GM19025 (cell line): ENCODE results near the gene HIGD2A.
"Not testable (repeated sequence)": the region's sequence is repeated elsewhere in the genome, so short reads cannot be mapped to it uniquely, and the experiment has no call there.

ENCODE experiments used
- ATAC-seq: cut with Tn5 transposase; IDR thresholded peaks from one replicate; pipeline ENCODE4 v1.9.1; 2021; ENCODE audit warnings: mild to moderate bottlenecking, low read depth, moderate library complexity; ENCODE audit not compliant: unreplicated experiment

The HIGD2A gene

DNA sequence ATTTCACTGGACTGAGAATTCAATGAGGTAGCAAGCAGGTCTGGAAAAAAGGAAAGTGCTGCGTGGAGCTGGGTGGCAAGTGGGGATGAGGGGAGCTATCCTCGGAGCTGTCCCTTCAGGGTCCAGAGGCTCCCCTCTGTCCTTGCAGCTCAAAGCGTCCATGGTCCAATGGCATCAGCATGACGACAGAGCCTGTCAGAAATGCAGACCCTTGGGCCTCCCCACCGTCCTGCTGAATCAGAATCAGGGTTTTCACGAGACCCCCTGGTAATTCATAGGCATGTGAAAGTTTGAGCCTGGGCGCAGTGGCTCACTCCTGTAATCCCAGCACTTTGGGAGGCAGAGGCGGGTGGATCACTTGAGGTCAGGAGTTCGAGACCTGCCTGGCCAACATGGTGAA lies 5.5 kb downstream of the HIGD2A start:
- ATAC-seq, result no peak

DNA sequence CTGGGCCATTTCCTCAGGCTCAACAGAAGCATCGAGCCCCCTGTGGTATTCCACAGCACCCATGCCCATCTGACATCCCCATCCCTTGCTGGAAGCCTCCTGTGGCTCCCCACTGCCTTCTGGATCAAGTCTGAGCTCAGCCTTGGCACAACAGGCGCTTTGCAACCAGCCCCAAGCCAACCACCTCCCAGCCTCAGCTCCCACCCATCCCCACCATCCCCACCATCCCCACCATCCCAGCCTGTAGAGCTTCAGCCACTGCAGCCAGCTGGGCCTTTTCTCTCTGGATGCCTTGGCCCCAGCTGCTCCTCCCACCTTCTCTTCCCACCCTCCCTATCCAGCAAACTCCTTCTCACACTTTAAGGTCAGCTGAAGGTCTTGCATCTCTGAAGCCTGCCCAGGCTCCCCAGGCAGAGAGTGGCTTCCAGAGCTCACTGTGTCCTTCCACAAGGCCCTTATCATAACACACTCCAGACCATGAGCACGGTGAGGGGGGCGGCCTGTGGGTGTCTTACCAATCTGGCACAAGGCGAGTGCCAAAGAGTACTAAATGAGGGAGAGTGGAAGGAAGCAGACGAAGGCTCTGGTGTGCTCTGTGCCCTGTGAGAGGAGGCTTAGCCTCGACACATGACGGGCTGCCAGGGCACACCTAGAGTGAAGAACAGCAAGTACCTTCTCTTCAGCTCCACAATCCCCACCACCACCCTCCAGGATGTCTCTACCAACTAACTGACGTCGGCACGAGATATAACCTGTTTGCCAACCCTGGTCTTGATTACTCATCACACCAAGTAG lies 6.5 kb downstream of the HIGD2A start:
- no peak for ATAC-seq

DNA sequence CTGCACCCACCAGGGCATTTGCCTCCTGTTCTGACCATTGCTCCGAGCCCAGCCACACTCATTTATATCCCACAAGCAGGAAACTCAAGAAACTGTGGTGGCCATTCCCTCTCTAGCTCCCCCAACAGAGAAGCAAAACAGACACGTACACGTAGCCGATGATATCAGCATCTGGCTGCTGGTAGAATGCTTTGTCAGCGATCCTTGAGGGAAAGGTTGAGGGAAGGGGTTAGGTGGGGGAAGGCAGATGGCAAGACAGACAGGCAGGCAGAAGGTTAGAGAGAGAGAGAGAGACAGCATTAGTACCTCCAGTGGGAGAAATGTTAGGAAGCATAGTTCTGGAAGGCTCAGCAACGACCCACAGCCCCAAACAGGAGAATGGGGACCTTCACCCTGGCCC lies 7.8 kb downstream of the HIGD2A start:
- no peak for ATAC-seq

DNA sequence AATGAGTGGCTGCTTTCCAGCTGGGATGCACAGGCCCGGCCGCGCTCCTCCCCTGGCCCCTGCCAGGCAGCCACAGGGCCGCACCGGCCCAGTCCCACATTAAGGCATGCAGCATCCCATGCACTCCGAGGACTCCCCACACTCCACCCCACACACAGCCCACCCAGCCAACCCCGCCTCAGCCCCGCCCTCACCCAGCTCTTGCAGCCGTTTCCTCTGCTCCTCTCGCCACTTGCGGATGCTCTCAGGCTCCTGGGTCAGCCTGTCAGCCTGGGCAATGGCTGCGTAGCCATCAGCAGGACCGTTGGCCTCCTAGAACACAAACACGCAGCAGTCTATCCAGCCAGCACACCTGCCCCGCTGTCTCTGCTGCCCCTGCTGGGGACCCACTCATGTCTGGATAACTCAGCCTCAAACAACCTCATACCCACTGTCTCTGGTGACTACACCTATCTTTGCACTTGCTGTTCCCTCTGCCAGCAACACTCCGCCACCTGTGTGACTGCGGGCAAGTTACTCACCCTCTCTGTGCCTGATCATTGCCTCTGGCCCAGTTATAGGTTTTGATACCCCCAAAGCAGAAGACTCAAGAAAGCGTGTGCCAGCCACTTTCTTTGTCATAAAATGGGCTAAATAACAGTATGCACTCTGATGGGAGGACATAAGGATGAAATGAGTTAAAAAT lies 9.3 kb downstream of the HIGD2A start:
- no peak for ATAC-seq

DNA sequence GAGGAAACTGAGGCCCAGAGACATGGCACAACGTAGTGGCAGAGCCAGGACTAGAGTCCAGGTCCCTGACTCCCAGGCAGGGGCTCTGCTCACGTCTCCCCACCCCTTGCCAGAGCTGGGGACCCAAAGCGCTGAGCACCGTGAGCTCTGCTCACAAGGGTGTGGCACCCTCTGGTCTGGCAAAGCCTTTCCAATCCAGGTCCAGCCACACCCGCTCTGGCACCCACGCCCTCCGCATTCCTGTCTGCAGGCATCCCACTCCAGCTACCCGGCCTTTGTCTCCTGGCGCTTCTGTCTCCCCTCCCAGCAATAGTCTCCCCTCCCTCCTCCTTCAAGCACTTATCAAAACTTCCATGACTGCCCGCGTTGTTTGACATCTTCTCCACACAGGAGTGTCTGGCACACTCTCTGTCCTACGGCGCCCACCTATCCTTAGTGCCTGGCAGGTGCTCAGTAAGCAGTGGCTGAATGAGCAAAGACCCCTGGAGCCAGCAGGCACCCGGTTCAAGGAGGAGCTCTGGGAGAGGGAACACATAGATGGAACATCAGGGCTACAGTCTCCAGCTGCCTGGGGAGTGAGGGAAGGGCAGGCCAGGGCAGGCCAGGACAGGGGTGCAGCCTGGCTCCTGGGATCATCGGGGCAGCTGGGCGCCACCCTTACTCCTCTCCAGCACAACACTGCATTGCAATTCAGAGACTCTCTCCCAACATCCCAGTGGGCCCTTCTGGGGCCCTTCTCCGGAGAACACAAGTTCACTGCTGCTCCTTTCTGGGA lies 12.0 kb downstream of the HIGD2A start:
- no peak for ATAC-seq

DNA sequence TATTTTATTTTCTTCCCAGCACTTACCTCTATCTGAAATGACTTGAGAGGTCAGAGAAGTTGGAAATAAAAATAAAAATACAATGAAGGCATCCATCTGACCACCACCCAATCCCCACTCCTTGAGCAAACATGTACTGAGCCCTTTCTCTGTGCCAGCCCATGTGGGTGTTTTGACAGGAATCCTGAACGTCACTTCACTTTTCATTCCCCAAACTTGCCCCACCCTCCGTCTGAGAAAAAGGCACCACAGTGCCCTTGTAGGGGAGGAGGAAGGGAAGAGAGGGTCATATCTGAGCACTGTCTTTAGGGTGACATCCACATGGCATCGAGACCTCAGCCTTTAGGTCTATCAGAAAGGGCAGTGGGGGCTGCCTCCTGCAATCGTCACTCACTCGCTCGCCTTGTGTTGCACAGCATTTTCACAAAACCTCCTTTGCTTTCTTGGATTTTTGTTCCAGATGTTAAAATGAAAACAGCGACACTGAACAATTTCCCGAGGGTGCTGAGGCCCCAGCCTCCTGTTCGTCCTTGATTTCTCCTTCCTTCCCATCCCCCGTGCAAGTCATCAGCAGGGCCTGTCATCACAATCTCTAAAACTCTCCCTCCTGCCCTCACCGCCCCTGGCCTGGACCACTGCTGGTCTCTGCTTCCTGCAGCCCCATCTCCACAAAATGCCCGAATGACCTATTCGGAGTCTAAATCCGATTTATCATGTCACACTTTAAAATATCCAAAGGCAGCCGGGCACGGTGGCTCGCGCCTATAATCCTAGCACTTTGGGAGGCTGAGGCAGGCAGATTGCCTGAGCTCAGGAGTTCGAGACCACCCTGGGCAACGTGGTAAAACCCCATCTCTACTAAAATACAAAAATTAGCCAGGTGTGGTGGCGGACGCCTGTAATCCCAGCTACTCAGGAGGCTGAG lies 13.0 kb downstream of the HIGD2A start:
- ATAC-seq, result no peak

DNA sequence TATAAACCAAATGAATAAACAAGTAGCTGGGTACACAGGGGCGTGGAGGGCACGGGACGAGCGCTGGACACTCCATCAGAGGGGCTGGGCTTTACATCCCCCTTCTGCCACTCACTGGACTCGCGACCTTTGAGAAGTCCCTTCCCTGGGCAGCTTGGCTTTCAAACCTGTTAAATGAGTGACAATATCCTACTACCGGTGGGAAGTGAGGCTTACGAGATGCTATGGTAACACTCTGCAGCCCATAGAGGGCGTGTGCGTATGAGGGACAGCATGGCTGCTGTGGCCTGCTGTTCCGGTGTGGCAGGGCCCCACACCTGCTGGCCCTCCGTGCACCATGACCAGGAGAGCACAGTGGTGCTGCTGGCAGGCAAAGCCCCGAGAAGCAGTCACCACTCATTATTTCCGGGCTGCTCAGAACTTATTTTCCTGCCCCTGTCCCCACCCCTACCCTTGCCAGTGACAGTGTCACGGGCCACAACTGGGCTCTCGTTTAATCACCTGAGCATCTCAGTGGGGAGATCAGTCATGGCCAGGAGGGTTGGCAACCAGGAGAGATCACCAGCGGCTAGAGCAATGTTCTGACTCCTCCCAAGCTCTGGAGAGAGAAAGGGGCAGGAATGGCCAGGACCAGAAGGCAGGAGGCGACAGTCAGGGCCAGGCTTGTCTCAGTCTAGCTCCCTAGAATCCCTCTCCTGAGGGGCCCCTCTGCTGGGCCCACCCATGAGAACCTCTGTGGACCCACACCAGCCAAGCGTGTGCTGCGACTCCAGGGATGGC lies 17.3 kb downstream of the HIGD2A start:
- ATAC-seq, result no peak

DNA sequence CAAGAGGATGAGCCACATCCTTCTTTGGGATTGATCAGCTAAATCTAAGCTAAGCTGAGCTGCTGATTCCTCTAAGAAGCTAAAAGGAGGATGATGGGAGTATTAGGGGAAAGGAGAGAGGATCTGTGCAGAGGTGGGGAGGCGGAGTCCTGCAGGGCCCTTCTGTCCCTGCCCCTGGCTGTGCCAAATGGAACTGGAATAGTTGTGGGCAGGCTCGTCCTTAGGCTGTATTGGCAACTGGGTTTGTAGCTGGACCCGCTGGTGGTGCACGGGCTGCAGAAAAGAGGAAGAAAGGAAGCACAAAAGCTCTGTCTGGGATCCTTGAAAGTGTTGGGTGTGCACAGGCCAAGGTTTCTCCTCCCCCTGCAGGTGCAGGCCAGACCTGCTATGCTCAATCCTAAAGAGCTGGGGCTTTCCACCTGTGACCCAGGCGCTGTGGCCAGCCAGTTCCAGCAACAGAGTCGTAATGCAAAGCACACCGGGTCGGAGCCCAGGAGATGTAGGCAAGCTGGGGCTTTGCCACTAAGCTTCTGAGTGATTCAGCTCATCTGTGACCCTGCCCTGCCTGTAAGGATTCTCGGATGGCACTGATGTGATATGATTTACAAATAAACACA lies 18.0 kb downstream of the HIGD2A start:
- no peak for ATAC-seq

DNA sequence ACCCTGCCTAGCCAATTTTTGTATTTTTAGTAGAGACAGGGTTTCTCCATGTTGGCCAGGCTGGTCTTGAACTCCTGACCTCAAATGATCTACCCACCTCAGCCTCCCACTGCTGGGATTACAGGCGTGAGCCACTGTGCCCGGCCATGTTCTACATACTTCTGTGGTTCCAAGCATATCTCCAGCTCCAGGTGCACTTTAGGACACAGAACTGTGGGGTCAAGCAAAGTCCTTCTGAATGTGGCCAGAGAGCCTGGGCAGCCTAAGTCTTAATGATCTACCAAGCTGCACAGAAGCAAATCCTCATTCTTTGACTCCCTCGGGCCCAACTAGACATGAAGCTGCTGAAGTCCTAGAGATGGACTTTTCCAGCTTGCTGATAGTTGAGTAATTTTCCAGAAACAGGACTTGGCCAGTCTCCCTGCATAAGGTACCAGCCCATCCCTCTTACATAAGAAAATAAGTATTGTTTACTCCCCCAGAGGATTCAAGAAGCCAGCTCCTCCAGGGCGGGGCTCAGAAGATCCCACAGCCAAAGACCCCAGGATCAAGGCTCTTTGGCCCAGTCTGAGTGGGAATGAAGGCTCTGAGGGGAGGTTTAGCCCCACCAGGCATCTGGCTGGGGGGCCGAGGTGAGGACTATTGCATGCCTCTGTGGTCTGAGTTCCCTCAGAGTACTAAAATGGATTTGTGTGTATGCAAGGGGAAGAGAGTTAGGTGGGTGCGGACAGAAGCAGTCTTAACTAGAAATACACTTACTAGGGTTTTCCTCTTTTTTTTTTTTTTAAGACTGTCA lies 19.1 kb downstream of the HIGD2A start:
- no peak for ATAC-seq

DNA sequence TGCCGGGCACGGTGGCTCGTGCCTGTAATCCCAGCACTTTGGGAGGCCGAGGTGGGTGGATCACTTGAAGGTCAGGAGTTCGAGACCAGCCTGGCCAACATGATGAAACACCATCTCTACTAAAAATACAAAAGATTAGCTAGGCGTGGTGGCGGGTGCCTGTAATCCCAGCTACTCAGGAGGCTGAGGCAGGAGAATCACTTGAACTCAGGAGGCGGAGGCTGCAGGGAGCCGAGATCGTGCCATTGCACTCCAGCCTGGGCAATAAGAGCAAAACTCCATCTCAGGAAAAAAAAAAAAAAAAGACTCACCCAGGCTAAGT lies 19.7 kb downstream of the HIGD2A start:
- not testable (repeated sequence) for ATAC-seq

DNA sequence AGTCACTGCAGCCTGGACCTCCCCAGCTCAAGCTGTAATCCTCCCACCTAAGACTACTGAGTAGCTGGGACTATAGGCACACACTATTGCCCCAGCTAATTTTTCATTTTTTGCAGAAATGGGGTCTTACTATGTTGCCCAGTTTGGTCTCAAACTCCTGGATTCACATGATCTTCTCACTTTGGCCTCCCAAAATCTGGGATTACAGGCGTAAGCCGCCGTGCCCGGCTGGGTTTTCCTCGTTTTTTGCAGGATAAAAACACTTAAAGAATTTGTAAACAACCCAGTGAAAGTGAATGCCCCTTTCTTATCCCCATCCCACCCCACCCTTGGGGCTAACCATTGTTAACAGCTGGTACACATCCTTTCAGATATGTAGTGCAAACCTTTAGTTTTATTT lies 20.0 kb downstream of the HIGD2A start:
- no peak for ATAC-seq

DNA sequence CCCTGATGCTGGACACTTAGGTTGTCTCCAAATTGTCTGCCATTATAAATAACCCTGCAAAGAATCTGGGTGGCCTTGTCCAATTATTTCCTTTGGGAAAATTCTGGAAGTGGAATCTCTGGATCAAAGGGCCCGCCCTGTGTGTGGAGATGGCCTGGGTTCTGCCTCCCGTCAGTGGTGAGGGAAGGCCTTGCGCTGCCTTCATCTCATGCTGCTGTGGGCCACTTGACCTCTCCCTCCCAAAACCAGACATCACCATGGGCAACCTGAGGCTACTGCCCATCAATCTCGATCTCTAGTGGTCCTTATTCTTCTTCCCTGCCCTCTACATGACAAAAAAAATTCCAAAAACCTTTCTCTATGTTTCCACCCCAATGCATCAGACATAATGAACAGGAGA lies 21.2 kb downstream of the HIGD2A start:
- ATAC-seq, result no peak

DNA sequence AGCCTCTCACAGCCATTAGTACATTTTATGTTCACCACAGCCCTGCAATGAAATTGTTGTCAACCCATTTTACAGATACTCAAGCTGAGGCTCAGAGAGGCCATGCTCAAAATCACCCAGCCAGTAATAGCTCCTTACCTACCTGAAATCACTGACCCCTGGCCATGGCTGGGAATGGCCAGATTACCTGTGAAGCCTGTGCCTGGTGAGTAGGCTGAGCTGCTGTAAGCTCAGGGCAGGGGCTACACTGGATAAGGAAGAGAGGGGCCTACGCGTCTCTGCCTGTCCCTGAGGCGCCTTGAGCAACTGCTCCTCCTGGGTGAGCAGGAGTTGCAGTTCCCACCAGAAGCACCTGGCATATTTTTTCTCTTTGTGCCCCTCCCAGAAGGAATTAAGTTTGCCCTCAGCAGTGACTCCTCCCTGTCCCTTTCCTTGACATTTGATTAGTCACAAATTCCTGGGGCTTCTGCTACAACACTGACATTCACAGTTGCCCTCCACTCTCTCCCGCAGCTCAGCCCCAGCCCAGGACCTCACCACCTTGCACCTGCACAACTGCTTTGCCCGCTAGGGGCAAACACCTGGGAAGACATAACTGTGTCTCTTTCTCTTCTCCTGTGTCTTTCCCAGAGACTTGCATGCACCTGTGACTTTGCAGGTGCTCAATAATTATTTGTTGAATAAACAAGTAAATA lies 22.1 kb downstream of the HIGD2A start:
- no peak for ATAC-seq

DNA sequence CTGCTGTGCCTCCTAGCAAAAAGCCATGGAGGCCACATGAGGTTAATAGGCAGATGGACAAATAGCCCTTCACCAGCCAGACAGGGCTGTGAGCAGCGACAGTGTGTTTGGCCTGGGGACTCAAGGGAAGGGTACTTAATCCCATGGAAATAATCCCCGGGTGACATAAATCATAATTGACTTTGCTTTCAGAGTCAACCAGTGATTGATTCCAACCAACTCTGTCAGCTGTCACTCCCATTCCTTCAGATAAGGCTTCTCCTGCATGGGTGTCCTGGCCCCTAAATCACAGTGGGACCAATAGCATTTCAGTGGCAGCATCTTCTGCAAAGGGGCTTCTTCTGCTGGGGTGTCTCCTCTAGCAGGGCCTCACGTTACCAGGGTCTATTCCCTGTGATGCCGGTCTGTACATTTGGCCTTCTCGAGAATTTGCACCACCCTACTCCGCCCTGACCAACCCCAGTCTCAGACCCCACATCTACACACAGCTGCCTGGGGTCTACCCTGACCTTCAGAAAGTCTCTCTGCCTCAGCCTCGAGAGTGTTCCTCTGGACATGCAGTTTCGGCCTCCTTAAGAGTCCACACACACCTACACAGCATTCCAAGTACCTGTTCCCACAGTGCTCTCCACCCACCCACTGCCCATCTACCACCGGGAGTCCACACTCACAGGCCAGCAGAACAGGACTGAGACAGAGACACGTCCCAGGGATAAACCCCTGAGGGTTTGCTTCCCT lies 24.1 kb downstream of the HIGD2A start:
- no peak for ATAC-seq

DNA sequence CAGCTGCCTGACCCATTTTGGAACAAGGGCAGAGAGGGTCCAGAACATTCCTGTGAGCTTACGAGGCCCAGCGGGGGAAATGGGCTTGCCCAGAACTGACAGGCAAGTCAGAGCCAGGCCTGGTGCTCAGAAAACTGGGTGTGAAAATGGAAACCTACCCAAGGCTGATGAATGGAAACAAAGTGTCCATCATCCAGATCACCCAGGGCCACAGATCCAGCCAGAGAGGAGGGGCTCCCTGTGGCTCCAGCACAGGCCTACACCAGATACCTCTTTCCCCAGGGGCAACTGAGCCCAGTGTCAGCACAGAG lies 24.7 kb downstream of the HIGD2A start:
- ATAC-seq, result no peak

DNA sequence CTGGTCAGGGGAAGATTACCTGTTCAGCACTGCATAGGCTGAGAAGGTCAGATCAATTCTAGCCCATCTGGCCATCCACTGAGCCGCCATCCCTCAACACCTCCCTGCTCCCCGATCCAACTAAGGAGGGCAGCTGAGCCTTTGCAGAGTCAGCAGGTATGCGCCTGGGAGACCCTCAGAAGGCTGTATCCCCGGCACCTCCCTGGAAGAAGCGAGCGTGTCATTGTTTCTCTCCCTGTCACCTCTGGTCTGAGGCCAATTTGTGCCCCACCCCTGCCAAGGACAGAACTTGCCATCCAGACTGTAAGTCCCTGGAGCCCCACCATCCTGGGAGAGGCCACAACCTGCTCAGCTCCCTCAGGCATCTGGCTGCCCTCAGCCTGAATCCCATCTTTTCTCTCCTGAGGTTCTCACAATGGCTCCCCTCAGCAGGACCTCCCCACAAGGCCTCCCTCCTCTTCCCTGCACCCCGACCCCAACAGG lies 25.2 kb downstream of the HIGD2A start:
- ATAC-seq, result no peak

DNA sequence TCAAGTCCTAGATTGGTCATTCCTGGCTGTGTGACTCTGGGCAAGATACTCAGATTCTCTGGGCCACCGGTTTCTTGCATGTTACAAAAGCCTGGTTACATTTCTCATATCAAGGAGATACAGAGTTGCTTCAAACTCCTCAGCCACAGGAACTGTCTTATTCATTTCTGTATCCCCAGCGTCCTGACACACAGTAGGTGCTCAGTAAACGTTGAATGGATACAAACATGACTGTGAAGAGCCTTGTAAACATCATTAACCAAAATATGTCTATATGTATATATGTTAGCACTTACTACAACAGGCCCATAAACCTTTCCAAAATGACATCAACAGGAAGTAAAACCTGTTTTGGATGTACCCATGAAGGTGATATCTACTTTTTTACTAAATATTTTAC lies 26.2 kb downstream of the HIGD2A start:
- ATAC-seq, result no peak
